ENCODE data around the gene PDE11A. TPM values are rescaled to one million over a fixed set of nuclear protein-coding genes. Genes with fewer than 3 reads are reported as not detected.

The PDE11A gene
- total and polyA plus RNA-seq, 2 of the 8 experiments (the other 6 are each of a cell fraction or from before 2014, with no cell fraction given) = 0.19 to 0.23 TPM

GRCh38 chr2:177796011-177796410 lies 276.6 kb downstream of the PDE11A start:
- peaks cover 0 to 5% (median 3%) of the 10 kb centered on the region in 4 experiments; a peak in 2 of 7 replicates for H3K4me1 ChIP-seq (replicated peaks in 1 of 4; ENCODE audit: control insufficient read depth in 3 of 4, insufficient read depth in 4 of 4, low read length in 3 of 4)
- no peaks in the 10 kb centered on the region for H3K27me3 ChIP-seq (replicated peaks in 1 of 4; ENCODE audit: control insufficient read depth in 3 of 4, extremely low read depth in 1 of 4, insufficient read depth in 3 of 4, low read length in 3 of 4)
- DNase-seq (ENCODE audit: low read depth in 1 of 2, low spot score in 2 of 2) = no peak
- H3K79me2 ChIP-seq (ENCODE audit: control insufficient read depth in 1 of 2, insufficient read depth in 2 of 2, low read length in 2 of 2) = no peaks in the 10 kb centered on the region
- no peak overlapping the region for H4K91ac ChIP-seq (replicated peaks; ENCODE audit: insufficient read length, low read length)
- H3K4ac ChIP-seq (replicated peaks; ENCODE audit: insufficient read length, low read depth, low read length) = no peak overlapping the region
- no peaks in the 10 kb centered on the region for H4K20me1 ChIP-seq (replicated peaks in 1 of 2; ENCODE audit: control insufficient read depth in 1 of 2, insufficient read depth in 2 of 2, low read length in 2 of 2)
- no peaks in the 10 kb centered on the region for H3K79me1 ChIP-seq (ENCODE audit: low read depth, low read length)
- CTCF ChIA-PET (ENCODE audit: partially characterized antibody) = no interaction called here
- no peak for FAIRE-seq
- no peak overlapping the region for H3K56ac ChIP-seq (replicated peaks; ENCODE audit: insufficient read length, low read depth, low read length)
- no peak overlapping the region for H3K4me3 ChIP-seq (ENCODE audit: extremely low read depth in 1 of 4, insufficient read depth in 2 of 4, low read depth in 3 of 4, low read length in 4 of 4)
- TF ChIP-seq ZNF274 (IDR thresholded peaks at IDR 0.05; ENCODE audit: borderline replicate concordance, extremely low read depth, low read length) (no peak), RFX5 (IDR thresholded peaks at IDR 0.05; ENCODE audit: borderline replicate concordance, low read depth, low read length) (no peak), KDM4A (IDR thresholded peaks at IDR 0.05; ENCODE audit: low read depth, low read length, severe bottlenecking) (no peak), ATF2 (IDR thresholded peaks at IDR 0.05; ENCODE audit: low read length) (no peak), CEBPB (IDR thresholded peaks at IDR 0.05; ENCODE audit: low read depth, low read length) (no peak), ATF3 (IDR thresholded peaks at IDR 0.05; ENCODE audit: insufficient read depth, low read depth, low read length) (no peak), CTBP2 (IDR thresholded peaks at IDR 0.05; ENCODE audit: borderline replicate concordance, insufficient read depth, insufficient read length, low read length) (no peak), KDM1A (IDR thresholded peaks at IDR 0.05; ENCODE audit: borderline replicate concordance, low read length) (no peak), KDM5A (IDR thresholded peaks at IDR 0.05; ENCODE audit: low read length) (no peak), SP4 (IDR thresholded peaks at IDR 0.05; ENCODE audit: low read length) (no peak)
- TF ChIP-seq, protein P1, sequence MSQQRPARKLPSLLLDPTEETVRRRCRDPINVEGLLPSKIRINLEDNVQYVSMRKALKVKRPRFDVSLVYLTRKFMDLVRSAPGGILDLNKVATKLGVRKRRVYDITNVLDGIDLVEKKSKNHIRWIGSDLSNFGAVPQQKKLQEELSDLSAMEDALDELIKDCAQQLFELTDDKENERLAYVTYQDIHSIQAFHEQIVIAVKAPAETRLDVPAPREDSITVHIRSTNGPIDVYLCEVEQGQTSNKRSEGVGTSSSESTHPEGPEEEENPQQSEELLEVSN (IDR thresholded peaks at IDR 0.05) = no peak
- no peak overlapping the region for H3K18ac ChIP-seq (ENCODE audit: extremely low read depth, low read length)
- POLR2A ChIA-PET (ENCODE audit: partially characterized antibody) = interaction anchor here (1.0 to 1.2 kb wide), 2 partner anchors 18 to 23 kb away, joined by 3 read pairs; no protein-coding TSS in a partner anchor
- no peak overlapping the region for H2BK5ac ChIP-seq (ENCODE audit: low read depth, low read length)
- H3K14ac ChIP-seq (ENCODE audit: insufficient read length) = no peak overlapping the region
- no peaks in the 10 kb centered on the region for H3K9me3 ChIP-seq (ENCODE audit: insufficient read depth in 2 of 2, low read depth in 1 of 2, low read length in 1 of 2)
- H3K23ac ChIP-seq (ENCODE audit: insufficient read length) = no peak overlapping the region
- H4K5ac ChIP-seq (ENCODE audit: insufficient read length, low read depth, low read length) = no peak overlapping the region
- 83% methylated on average over 2 of the region's 2 CpGs; no CpG with 5 or more reads in 1 of the 2 experiments for WGBS, 2 experiments (ENCODE audit: extremely low coverage in 1 of 2, insufficient coverage in 1 of 2, insufficient read length in 1 of 2, insufficient replicate concordance in 2 of 2, low coverage in 1 of 2, low lambda C conversion rate in 2 of 2, missing lambda C conversion rate in 1 of 2)
- H2AFZ ChIP-seq (ENCODE audit: low read length) = no peak overlapping the region
- no peak overlapping the region for H2BK15ac ChIP-seq (ENCODE audit: low read length)
- no peak overlapping the region for H2AK5ac ChIP-seq (ENCODE audit: low read depth, low read length)
- no peaks in the 10 kb centered on the region; the same call in 1 of the 2 replicates for H3K23me2 ChIP-seq (ENCODE audit: low read depth, low read length)
- no peak overlapping the region for H2BK120ac ChIP-seq (replicated peaks; ENCODE audit: low read depth, low read length)
- H2BK12ac ChIP-seq (ENCODE audit: low read depth, low read length) = no peak overlapping the region
- H2BK20ac ChIP-seq (ENCODE audit: low read length) = no peak overlapping the region
- H4K8ac ChIP-seq (ENCODE audit: extremely low read depth, insufficient read depth, low read length) = no peak overlapping the region
- no peak overlapping the region for H3K27ac ChIP-seq (ENCODE audit: low read depth, low read length)
- H3K9ac ChIP-seq (replicated peaks in 1 of 4; ENCODE audit: extremely low read depth in 1 of 4, low read depth in 3 of 4, low read length in 3 of 4) = no peak overlapping the region
- no peak overlapping the region for H3K4me2 ChIP-seq (ENCODE audit: insufficient read depth in 1 of 2, low read depth in 2 of 2, low read length in 2 of 2)
- H3K36me3 ChIP-seq (ENCODE audit: control insufficient read depth in 2 of 4, insufficient read depth in 4 of 4, low read length in 3 of 4) = no peaks in the 10 kb centered on the region

All from H1 (cell line).